ENCODE measurements around the gene KLF2. TPM values are rescaled to one million over a fixed set of nuclear protein-coding genes. Genes with fewer than 3 reads are reported as not detected.

Gene KLF2
- total and polyA plus RNA-seq, 10 of the 15 experiments (the other 5 are each of a cell fraction or from before 2014, with no cell fraction given) = 0.16 to 13.7 (median 1.0) TPM

GRCh38 chr19:16325641-16326400 is 1.2 kb downstream of the KLF2 start:
- Histone ChIP-seq H3K4me2 (ENCODE audit: control insufficient read depth, insufficient read depth) (peak overlapping the region; percentile 77), H2AFZ (ENCODE audit: control insufficient read depth, low read depth, low read length) (no peak overlapping the region; the same call in 1 of the 2 replicates), H3K79me2 (ENCODE audit: control insufficient read depth, insufficient read depth, low read length) (peaks cover 5% of the 10 kb centered on the region), H3K27ac (ENCODE audit: control insufficient read depth, insufficient read depth) (no peak overlapping the region), H4K20me1 (ENCODE audit: control insufficient read depth, insufficient read depth) (no peaks in the 10 kb centered on the region), H3K9me3 (replicated peaks; ENCODE audit: control insufficient read depth, insufficient read depth, low read length) (no peaks in the 10 kb centered on the region), H3K36me3 (ENCODE audit: control insufficient read depth in 2 of 2, insufficient read depth in 2 of 2, low read length in 1 of 2) (no peaks in the 10 kb centered on the region), H3K9ac (ENCODE audit: control insufficient read depth, insufficient read depth, low read length) (peak overlapping the region; percentile 45; the same call in 1 of the 2 replicates), H3K4me1 (ENCODE audit: control insufficient read depth, insufficient read depth, low read length) (peaks cover 33% of the 10 kb centered on the region), H3K4me3 (peak overlapping the region; percentile 49), H3K27me3 (replicated peaks in 1 of 2; ENCODE audit: control insufficient read depth in 2 of 2, insufficient read depth in 2 of 2, low read length in 1 of 2) (peaks cover 0 to 5% of the 10 kb centered on the region in 2 experiments; a peak in 1 of 4 replicates)
- WGBS (ENCODE audit: insufficient coverage, insufficient replicate concordance, low lambda C conversion rate, missing lambda C conversion rate) = 1% methylated on average over 55 of the region's 82 CpGs
- no peak for FAIRE-seq
- ATAC-seq = no peak
- no peak for DNase-seq (ENCODE audit: low read depth, low spot score)
- in situ Hi-C loops (cut with MboI) = loop anchor here (5.0 kb wide), 1 partner anchor 79 kb away; no protein-coding TSS in a partner anchor
- TF ChIP-seq SUZ12 (IDR thresholded peaks at IDR 0.05; ENCODE audit: unreplicated experiment) = peak; percentile 30
- no peak for TF ChIP-seq JUND (IDR thresholded peaks at IDR 0.05; ENCODE audit: low read depth, low read length)
- no peak for TF ChIP-seq GATAD2B (conservative IDR thresholded peaks at IDR 0.05; ENCODE audit: low read depth)
- peak; percentile 75 for TF ChIP-seq POLR2A (IDR thresholded peaks at IDR 0.05; ENCODE audit: low read depth, low read length)
- TF ChIP-seq LARP7 (IDR thresholded peaks at IDR 0.05) = peak; percentile 54; the same call in 1 of the 2 replicates
- TF ChIP-seq POLR2AphosphoS2 (IDR thresholded peaks at IDR 0.05; ENCODE audit: low read depth, low read length) = no peak
- TF ChIP-seq PRDM15 (CRISPR knock-in tag; IDR thresholded peaks at IDR 0.05) = no peak
- peak; percentile 62; the same call in 1 of the 2 replicates for TF ChIP-seq RB1 (IDR thresholded peaks at IDR 0.05; ENCODE audit: borderline replicate concordance)
- peak; percentile 72 for TF ChIP-seq HDAC6 (IDR thresholded peaks at IDR 0.05; ENCODE audit: unreplicated experiment)
- TF ChIP-seq MTA2 (IDR thresholded peaks at IDR 0.05; ENCODE audit: low read depth) = no peak
- TF ChIP-seq ELK1 (IDR thresholded peaks at IDR 0.05; ENCODE audit: low read depth, low read length) = no peak
- TF ChIP-seq RELA (IDR thresholded peaks at IDR 0.05; ENCODE audit: borderline replicate concordance, partially characterized antibody) = no peak
- peak in 1 of 2 experiments; percentile 53; a peak in 2 of 4 replicates for TF ChIP-seq BHLHE40 (IDR thresholded peaks at IDR 0.05; ENCODE audit: borderline replicate concordance in 1 of 2, low read depth in 2 of 2, low read length in 1 of 2)
- TF ChIP-seq IKZF1 (conservative IDR thresholded peaks at IDR 0.05) = 0 out of 2 replicates have a peak, but pooled peaks have one; percentile 10
- no peak for TF ChIP-seq MXI1 (IDR thresholded peaks at IDR 0.05; ENCODE audit: low read depth, low read length)
- ChIA-PET RAD21 (ENCODE audit: unreplicated experiment) (interaction anchor here (2.2 kb wide), 1 partner anchor 75 kb away, joined by 7 read pairs; no protein-coding TSS in a partner anchor), CTCF (interaction anchor here (1.0 to 1.5 kb wide), 2 partner anchors 17 to 57 kb away, joined by 4 to 5 read pairs; no protein-coding TSS in a partner anchor), POLR2A (interaction anchor here (0.5 to 1.7 kb wide), 2 partner anchors 46 to 1003 kb away, joined by 3 to 8 read pairs; no protein-coding TSS in a partner anchor), SMC1A (ENCODE audit: uncharacterized antibody, unreplicated experiment) (interaction anchor here (1.2 kb wide), 1 partner anchor 57 kb away, joined by 3 read pairs; no protein-coding TSS in a partner anchor)
- intact Hi-C loops (cut with micrococcal nuclease; ENCODE audit: unreplicated experiment) = loop anchor here (5.0 kb wide), 1 partner anchor 79 kb away; no protein-coding TSS in a partner anchor
- no TSS peak for BruUV-seq (replicated peaks)
